NOMO-1 treated with DMSO at 0.1 percent for 48 hours (cell line): ENCODE results near the gene DPP6.
"Not testable (repeated sequence)": the region's sequence is repeated elsewhere in the genome, so short reads cannot be mapped to it uniquely, and the experiment has no call there.

ENCODE experiments used
- DNase-seq: peaks from one replicate; lab custom pipeline; 2025; ENCODE audit not compliant: unreplicated experiment; lab: John Stamatoyannopoulos, UW

The DPP6 gene

GRCh38 chr7:154646126-154647013 is 594.2 kb downstream of the DPP6 start:
- DNase-seq, result no peak

- DNase-seq, result no peak
Observed at GRCh38 chr7:154647625-154648024, 595.4 kb downstream of the DPP6 start.

- no peak for DNase-seq
Observed at GRCh38 chr7:154649015-154649414, 596.8 kb downstream of the DPP6 start.

DNA sequence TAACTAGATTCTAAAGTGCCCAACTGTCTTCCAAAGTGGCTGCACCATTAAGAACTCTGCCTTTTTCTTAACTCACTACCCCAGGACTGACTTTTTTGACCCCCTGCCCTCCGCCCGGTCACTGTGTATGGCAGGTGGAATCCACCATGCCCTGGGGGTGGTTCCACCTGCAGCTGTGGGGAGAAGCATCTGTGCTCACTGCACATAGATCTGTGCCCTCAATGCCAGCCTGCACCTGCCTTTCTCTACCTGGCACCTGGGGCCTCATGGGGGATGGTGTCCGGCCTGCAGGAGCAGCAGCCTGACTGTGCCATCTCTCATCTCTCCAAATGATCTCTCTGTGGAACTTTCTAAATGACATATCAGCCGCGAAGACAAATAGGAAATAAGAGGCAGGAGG is 597.2 kb downstream of the DPP6 start:
- no peak for DNase-seq

GRCh38 chr7:154650275-154650674 is 598.1 kb downstream of the DPP6 start:
- no peak for DNase-seq

DNA sequence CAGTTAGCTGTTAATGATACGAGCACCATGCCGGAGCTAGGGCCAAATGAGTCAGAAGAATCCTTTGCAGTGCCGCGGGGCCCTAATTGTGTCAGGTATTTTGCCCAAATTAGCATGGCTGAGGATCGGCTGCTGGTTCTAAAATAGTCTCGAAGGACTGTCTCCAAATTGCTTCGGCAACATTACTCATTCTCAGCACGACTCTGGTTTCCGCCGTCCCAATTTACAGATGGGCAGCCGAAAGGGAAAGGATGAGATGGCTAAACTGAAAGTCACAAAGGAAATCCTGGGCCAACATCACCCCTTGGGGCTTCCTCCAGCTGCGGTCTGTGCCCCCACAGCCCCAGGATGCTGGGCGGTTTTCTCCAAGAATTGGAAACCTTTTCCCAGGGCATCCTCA is 599.3 kb downstream of the DPP6 start:
- no peak for DNase-seq

DNA sequence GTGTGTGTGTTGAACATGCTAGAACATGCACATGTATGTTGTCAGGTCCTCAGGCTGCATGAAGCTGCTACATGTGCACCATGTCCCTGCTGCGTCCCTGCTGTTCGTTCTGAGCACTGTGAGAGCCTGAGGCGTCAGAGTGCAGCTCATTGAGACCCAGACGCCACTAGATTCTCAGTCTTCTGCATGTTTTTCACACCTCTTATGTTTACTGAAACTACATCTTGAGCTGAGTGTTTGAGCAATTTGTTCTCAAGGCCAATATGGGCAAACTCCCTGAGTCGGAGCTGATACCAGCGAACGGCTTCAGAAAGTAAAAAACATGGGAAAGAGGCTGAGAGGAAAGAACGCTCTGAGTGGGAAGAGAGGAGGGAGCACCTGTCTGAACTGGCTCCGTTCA is 600.4 kb downstream of the DPP6 start:
- DNase-seq, result no peak

GRCh38 chr7:154653281-154653680 is 601.1 kb downstream of the DPP6 start:
- DNase-seq, result no peak

- no peak for DNase-seq
Observed at GRCh38 chr7:154656618-154657017, 604.4 kb downstream of the DPP6 start.

DNA sequence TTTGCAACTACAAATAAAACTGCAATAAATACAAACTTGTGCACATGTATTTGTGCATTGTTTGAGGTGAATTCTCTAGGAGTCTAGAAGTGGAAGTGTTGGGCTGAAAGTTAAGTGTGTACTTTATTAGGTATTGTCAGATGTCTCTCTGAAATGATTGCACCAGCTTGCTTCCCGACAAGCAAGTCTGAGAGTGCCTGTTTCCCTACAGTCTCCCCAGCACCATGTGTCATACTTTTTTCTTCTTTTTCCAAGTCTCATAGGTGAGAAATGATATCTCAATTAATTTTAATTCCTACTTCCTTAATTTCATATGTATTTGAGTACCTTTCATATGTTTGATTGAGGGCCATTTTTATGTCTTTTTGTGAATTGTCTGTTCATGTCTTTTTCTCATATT is 614.6 kb downstream of the DPP6 start:
- DNase-seq, result no peak

DNA sequence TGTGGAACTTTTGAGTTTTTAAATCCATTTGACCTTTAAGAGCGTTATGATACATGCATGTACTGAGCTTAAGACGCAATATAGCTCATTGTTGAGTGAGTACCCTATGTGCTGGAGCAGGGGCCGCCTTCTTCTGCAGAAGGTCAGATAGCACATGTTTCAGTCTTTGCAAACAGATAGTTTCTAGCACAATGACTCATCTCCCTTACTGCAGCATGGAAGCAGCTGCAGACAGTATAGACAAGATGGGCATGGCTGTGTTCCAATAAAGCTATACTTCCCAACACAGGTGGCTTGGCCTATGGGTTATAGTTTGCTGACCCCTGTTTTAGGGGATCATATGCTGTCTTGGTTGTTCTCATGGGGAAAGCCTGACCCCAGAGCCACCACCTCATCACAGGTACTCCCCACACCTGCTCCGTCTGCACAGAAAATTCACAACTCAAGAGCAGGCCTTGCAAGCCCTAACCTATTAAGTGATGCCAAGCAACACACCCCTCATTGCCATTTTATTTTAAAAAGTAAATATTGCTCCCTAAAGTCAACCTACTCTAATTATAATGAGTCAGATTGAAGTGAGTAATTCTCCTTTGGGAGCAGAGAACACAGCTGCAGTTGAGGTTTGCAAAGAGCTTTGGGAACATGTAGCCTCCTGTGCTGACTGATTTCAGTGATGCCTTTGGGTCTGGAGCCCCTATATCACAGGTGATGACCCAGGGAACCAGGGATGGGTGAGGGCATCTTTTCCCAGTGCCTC is 620.6 kb downstream of the DPP6 start:
- DNase-seq, result no peak

DNA sequence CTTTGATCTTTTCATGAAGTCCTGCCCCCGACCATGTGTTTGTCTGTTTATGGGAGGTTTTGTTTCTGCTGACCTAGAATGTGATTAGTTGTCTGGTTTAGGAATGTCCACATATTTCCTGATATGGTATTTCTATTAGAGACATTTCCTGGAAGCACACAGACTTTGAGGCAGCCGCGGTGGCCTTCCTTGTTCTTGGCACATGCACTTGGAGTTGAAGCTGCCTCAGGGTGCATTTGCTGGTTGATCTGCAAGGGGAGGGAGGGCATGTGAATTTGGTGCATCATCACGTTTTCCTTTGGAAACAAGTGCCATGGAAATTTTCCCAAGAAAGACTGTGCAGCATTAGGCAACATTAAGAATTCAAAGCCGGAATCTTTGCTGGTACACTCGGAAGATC is 622.0 kb downstream of the DPP6 start:
- no peak for DNase-seq

- no peak for DNase-seq
Observed at GRCh38 chr7:154675560-154675959, 623.4 kb downstream of the DPP6 start.

DNA sequence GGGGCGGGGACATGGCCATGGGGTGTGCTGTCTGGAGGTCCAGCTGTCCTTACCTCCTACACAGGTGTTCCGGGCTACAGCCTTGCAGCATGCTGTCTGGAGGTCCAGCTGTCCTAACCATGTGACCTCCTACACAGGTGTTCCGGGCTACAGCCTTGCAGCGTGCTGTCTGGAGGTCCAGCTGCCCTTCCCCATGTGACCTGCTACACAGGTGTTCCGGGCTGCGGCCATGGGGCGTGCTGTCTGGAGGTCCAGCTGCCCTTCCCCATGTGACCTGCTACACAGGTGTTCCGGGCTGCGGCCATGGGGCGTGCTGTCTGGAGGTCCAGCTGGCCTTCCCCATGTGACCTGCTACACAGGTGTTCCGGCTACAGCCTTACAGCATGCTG is 623.8 kb downstream of the DPP6 start:
- not testable (repeated sequence) for DNase-seq

- DNase-seq, result no peak
Observed at GRCh38 chr7:154676422-154677073, 624.4 kb downstream of the DPP6 start.

DNA sequence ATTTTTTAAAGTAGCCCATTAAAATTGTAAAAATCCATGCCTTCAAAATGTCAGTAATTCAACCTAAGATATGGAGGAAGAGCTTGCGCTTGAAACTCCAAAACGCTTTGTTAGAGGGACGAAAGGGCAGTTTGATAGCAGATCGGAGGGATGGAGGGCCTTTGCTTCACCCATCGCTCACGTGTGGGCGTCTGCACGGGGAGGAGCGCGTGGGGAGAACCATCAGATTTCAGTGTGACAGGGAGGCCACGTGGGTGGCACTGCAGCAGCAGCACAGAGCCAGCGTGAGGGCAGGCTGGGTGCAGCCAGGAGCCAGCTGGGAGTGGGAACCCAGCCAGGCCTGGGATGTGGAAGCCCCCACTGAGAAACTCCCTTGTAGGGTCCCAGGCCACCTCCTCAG is 625.3 kb downstream of the DPP6 start:
- no peak for DNase-seq

GRCh38 chr7:154678001-154678550 is 625.9 kb downstream of the DPP6 start:
- DNase-seq, result not testable (repeated sequence)

- DNase-seq, result no peak
Observed at GRCh38 chr7:154679379-154680053, 627.3 kb downstream of the DPP6 start.

DNA sequence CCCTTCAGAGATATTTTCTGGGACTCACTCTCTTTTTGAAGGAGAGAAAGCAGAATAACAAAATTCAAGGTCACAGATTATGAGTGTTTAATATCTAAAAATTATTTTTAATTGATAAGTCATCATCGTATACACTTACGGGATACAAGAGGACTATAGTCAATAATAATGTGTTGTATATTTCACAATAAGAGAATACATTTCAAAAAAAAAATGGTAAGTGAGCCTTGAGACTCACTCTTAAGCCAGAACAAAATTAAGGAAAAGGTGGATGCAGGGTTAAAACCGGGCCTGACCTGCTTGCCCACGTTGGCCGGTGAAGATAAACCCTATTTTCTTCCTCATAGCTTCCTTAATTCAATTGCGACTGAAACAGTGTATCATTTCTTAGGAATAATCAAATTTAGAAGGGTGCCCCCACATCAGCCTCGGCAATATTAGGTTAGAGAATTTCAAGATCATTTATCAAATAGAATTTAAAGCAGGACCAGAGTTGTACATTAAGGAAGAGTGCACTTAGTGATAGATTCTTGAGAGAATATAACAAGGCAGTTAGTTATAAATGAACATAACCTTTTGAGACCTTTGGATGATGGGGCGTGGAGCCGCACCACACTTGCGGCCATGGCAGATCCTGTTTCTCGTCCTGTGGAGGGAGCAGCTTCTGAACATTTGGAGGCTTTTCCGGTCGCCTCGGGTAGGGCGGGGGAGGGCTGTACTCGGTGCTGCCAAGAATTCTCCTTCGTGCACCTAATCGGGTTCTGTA is 628.9 kb downstream of the DPP6 start:
- DNase-seq, result no peak

GRCh38 chr7:154682003-154682402 is 629.8 kb downstream of the DPP6 start:
- no peak for DNase-seq
